ENCODE data around the gene PSAP. TPM values are rescaled to one million over a fixed set of nuclear protein-coding genes. Genes with fewer than 3 reads are reported as not detected.

The PSAP gene
- total RNA-seq, 1 donor from 2014 or later = 1,672 TPM

GRCh38 chr10:71815515-71816130 lies 35.4 kb downstream of the PSAP start:
- H3K27ac ChIP-seq (replicated peaks) = peak overlapping the region; percentile 86
- no peak overlapping the region for H3K4me3 ChIP-seq
- no peak for TF ChIP-seq CTCF (IDR thresholded peaks at IDR 0.05; ENCODE audit: borderline replicate concordance)
- H3K9me3 ChIP-seq (replicated peaks) = no peaks in the 10 kb centered on the region
- no peak for DNase-seq
- H3K36me3 ChIP-seq = peaks cover 61% of the 10 kb centered on the region
- intact Hi-C loops (cut with micrococcal nuclease) = loop anchor here (10.0 kb wide), 1 partner anchor 431 kb away; no protein-coding TSS in a partner anchor
- H3K4me1 ChIP-seq = peaks cover 58% of the 10 kb centered on the region
- no peaks in the 10 kb centered on the region for H3K27me3 ChIP-seq (ENCODE audit: low read depth)

- no peak for TF ChIP-seq CTCF (IDR thresholded peaks at IDR 0.05; ENCODE audit: borderline replicate concordance)
- peaks cover 54% of the 10 kb centered on the region for H3K36me3 ChIP-seq
- no peaks in the 10 kb centered on the region for H3K9me3 ChIP-seq (replicated peaks)
- H3K27me3 ChIP-seq (ENCODE audit: low read depth) = no peaks in the 10 kb centered on the region
- H3K4me1 ChIP-seq = peaks cover 58% of the 10 kb centered on the region
- H3K4me3 ChIP-seq = no peak overlapping the region
- no peak for DNase-seq
- H3K27ac ChIP-seq (replicated peaks) = no peak overlapping the region
- intact Hi-C loops (cut with micrococcal nuclease) = loop anchor here (10.0 kb wide), 1 partner anchor 430 kb away; no protein-coding TSS in a partner anchor
Observed at GRCh38 chr10:71814922-71815411, 36.1 kb downstream of the PSAP start.

- intact Hi-C loops (cut with micrococcal nuclease) = loop anchor here (10.0 kb wide), 1 partner anchor 428 kb away; no protein-coding TSS in a partner anchor
- H3K36me3 ChIP-seq = peaks cover 35% of the 10 kb centered on the region
- TF ChIP-seq CTCF (IDR thresholded peaks at IDR 0.05; ENCODE audit: borderline replicate concordance) = no peak
- H3K4me1 ChIP-seq = peaks cover 42% of the 10 kb centered on the region
- H3K27ac ChIP-seq (replicated peaks) = no peak overlapping the region
- H3K27me3 ChIP-seq (ENCODE audit: low read depth) = peaks cover 6% of the 10 kb centered on the region
- no peaks in the 10 kb centered on the region for H3K9me3 ChIP-seq (replicated peaks)
- no peak overlapping the region for H3K4me3 ChIP-seq
- DNase-seq = no peak
Observed at GRCh38 chr10:71812913-71813590, 38.0 kb downstream of the PSAP start.

GRCh38 chr10:71812016-71812912 lies 38.8 kb downstream of the PSAP start:
- H3K4me3 ChIP-seq = no peak overlapping the region
- peaks cover 27% of the 10 kb centered on the region for H3K36me3 ChIP-seq
- peaks cover 12% of the 10 kb centered on the region for H3K27me3 ChIP-seq (ENCODE audit: low read depth)
- peak; percentile 88 for TF ChIP-seq CTCF (IDR thresholded peaks at IDR 0.05; ENCODE audit: borderline replicate concordance)
- H3K4me1 ChIP-seq = peaks cover 34% of the 10 kb centered on the region
- intact Hi-C loops (cut with micrococcal nuclease) = loop anchor here (10.0 kb wide), 1 partner anchor 427 kb away; no protein-coding TSS in a partner anchor
- H3K27ac ChIP-seq (replicated peaks) = no peak overlapping the region
- DNase-seq = peak; percentile 68
- no peaks in the 10 kb centered on the region for H3K9me3 ChIP-seq (replicated peaks)

- no peak overlapping the region for H3K27ac ChIP-seq (replicated peaks)
- intact Hi-C loops (cut with micrococcal nuclease) = loop anchor here (10.0 kb wide), 1 partner anchor 427 kb away; no protein-coding TSS in a partner anchor
- peaks cover 17% of the 10 kb centered on the region for H3K27me3 ChIP-seq (ENCODE audit: low read depth)
- H3K4me1 ChIP-seq = peaks cover 25% of the 10 kb centered on the region
- H3K9me3 ChIP-seq (replicated peaks) = no peaks in the 10 kb centered on the region
- no peak overlapping the region for H3K4me3 ChIP-seq
- no peak for TF ChIP-seq CTCF (IDR thresholded peaks at IDR 0.05; ENCODE audit: borderline replicate concordance)
- peaks cover 18% of the 10 kb centered on the region for H3K36me3 ChIP-seq
- DNase-seq = no peak
Observed at GRCh38 chr10:71811351-71811750, 39.7 kb downstream of the PSAP start.

Data from left ventricle myocardium inferior (tissue), 1 donor.